ENCODE data around the gene CHST11.

GRCh38 chr12:104618691-104619090, 161.9 kb downstream of the CHST11 start:
- TF ChIP-seq CTCF (IDR thresholded peaks at IDR 0.05) (no peak), EZH2 (IDR thresholded peaks at IDR 0.05) (no peak)

All from neural progenitor cell (in vitro differentiated cells).